Fibroblast of lung (primary cell): ENCODE results near the gene C1orf116.

Experiments used
- CTCF ChIP-seq, 2 donors: IDR thresholded peaks in 1 of 2; conservative IDR thresholded peaks in 1 of 2; 1 replicate in 1 of 2; 2 replicates in 1 of 2; pipeline ENCODE4 v1.5.1; 2011 to 2012; ENCODE audit warnings: low read length in 2 of 2, control low read depth in 1 of 2, inconsistent platforms in 1 of 2, low read depth in 1 of 2, mild to moderate bottlenecking in 1 of 2
- EZH2 ChIP-seq: IDR thresholded peaks from 2 replicates; pipeline ENCODE4 v1.5.1; 2012; ENCODE audit warnings: low read length, control low read depth, mild to moderate bottlenecking; ENCODE audit errors: missing control alignments

GRCh38 chr1:207033302-207033701 lies 746 bp upstream of the C1orf116 start:
- TF ChIP-seq CTCF (conservative IDR thresholded peaks at IDR 0.05 in 1 of 2, IDR thresholded peaks at IDR 0.05 in 1 of 2; ENCODE audit: low read depth in 1 of 2, low read length in 2 of 2) (no peak), EZH2 (no peak)
